IMR-90 (cell line): ENCODE results near the gene DLK2.

Experiments
- BHLHE40 ChIP-seq: fragments of 150-350 bp; IDR thresholded peaks from 2 replicates; pipeline ENCODE4 v1.6.1; 2016; ENCODE audit warnings: mild to moderate bottlenecking, low read depth, low read length
- CTCF ChIP-seq: conservative IDR thresholded peaks from 2 replicates; pipeline ENCODE4 v1.5.1; 2012; ENCODE audit warnings: mild to moderate bottlenecking, low read depth, low read length, improper control_type of control experiment
- ELK1 ChIP-seq: fragments of 150-350 bp; IDR thresholded peaks from 2 replicates; pipeline ENCODE4 v1.6.1; 2016; ENCODE audit warnings: low read depth, mild to moderate bottlenecking, low read length, moderate library complexity, borderline replicate concordance
- MAFK ChIP-seq: IDR thresholded peaks from 2 replicates; pipeline ENCODE4 v1.6.1; 2012; ENCODE audit warnings: low read depth, low read length, improper control_type of control experiment
- NFE2L2 ChIP-seq: fragments of 150-350 bp; IDR thresholded peaks from 2 replicates; pipeline ENCODE4 v1.6.1; 2016; ENCODE audit warnings: low read depth, mild to moderate bottlenecking, low read length
- POLR2A ChIP-seq: IDR thresholded peaks from 2 replicates; pipeline ENCODE4 v1.6.1; 2012; ENCODE audit warnings: mild to moderate bottlenecking, low read depth, low read length
- RAD21 ChIP-seq: IDR thresholded peaks from 2 replicates; pipeline ENCODE4 v1.6.1; 2012; ENCODE audit warnings: low read length, improper control_type of control experiment

GRCh38 chr6:43427406-43428111 is 27.8 kb downstream of the DLK2 start, which contains the start of gene ABCC10:
- peak; percentile 36; the same call in 1 of the 2 replicates for TF ChIP-seq CTCF
- no peak for TF ChIP-seq MAFK
- no peak; the same call in 1 of the 2 replicates for TF ChIP-seq POLR2A
- no peak for TF ChIP-seq ELK1
- TF ChIP-seq NFE2L2: no peak
- TF ChIP-seq RAD21: no peak
- peak; percentile 16; the same call in 1 of the 2 replicates for TF ChIP-seq BHLHE40
